ENCODE data around the gene UBE2S. TPM values are rescaled to one million over a fixed set of nuclear protein-coding genes. Genes with fewer than 3 reads are reported as not detected.

Gene UBE2S
- total and polyA plus RNA-seq, 2 of the 8 experiments (the other 6 are each of a cell fraction or from before 2014, with no cell fraction given) = 398 to 530 TPM

DNA sequence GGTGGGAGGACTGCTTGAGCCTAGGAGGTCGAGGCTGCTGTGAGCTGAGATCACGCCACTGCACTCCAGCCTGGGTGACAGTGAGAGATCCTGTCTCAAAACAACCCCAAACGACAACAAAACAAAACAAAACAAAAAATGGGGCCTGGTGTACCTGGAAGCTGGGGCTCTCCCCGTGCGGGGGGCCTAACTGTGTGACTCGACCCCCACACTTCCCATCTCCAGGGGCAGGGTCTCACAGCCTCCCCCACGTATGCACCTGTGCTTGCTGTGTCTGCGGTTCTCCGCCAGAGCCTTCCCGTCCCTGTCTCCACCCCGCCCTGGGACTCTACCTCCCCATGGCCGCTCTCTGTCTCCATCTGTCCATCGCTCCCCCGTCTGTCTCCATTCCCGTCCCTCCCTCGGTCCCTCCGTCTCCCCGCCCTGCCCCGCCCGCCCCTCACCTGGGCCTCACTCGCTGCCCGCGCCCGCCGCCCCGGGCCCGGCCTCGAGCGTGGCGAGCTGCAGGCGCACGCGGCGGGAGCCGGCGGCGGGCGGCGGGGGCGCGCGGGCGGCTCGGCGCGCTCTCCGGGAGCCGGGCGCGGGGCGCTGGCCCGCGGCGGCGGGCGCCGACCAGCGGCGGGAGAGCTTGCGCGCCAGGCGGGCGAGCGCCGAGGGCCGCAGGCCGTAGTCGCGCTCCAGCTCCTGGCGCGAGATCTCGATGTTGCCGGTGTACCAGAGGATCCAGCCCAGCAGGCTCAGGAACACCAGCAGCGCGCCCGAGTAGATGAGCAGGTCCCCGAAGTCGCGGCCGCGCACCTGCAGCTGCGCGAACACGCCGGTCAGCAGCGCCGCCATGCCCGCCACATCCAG is 24.1 kb downstream of the UBE2S start:
- Histone ChIP-seq H2BK20ac (ENCODE audit: low read length) (no peak overlapping the region), H3K27ac (ENCODE audit: low read depth, low read length) (no peak overlapping the region), H4K91ac (replicated peaks; ENCODE audit: insufficient read length, low read length) (peak overlapping the region; percentile 86), H2BK15ac (ENCODE audit: low read length) (peak overlapping the region; percentile 81; the same call in 1 of the 2 replicates), H2BK120ac (replicated peaks; ENCODE audit: low read depth, low read length) (no peak overlapping the region), H3K36me3 (ENCODE audit: control insufficient read depth in 2 of 4, insufficient read depth in 4 of 4, low read length in 3 of 4) (peaks cover 13 to 20% (median 16%) of the 10 kb centered on the region in 4 experiments), H3K23me2 (ENCODE audit: low read depth, low read length) (peaks cover 31% of the 10 kb centered on the region), H3K14ac (ENCODE audit: insufficient read length) (peak overlapping the region; percentile 99), H2AK5ac (ENCODE audit: low read depth, low read length) (no peak overlapping the region; the same call in 1 of the 2 replicates), H3K9ac (replicated peaks in 1 of 4; ENCODE audit: extremely low read depth in 1 of 4, low read depth in 3 of 4, low read length in 3 of 4) (peak overlapping the region; percentile 47 to 94 (median 54)), H3K18ac (ENCODE audit: extremely low read depth, low read length) (peak overlapping the region; percentile 88), H3K9me3 (ENCODE audit: insufficient read depth in 2 of 2, low read depth in 1 of 2, low read length in 1 of 2) (no peaks in the 10 kb centered on the region), H3K4me3 (ENCODE audit: extremely low read depth in 1 of 4, insufficient read depth in 2 of 4, low read depth in 3 of 4, low read length in 4 of 4) (peak overlapping the region; percentile 89 to 97 (median 94)), H3K27me3 (replicated peaks in 1 of 4; ENCODE audit: control insufficient read depth in 3 of 4, extremely low read depth in 1 of 4, insufficient read depth in 3 of 4, low read length in 3 of 4) (peaks cover 0 to 10% (median 4%) of the 10 kb centered on the region in 4 experiments; a peak in 4 of 7 replicates), H4K5ac (ENCODE audit: insufficient read length, low read depth, low read length) (peak overlapping the region; percentile 52), H3K79me2 (ENCODE audit: control insufficient read depth in 1 of 2, insufficient read depth in 2 of 2, low read length in 2 of 2) (peaks cover 17 to 26% of the 10 kb centered on the region in 2 experiments; a peak in 3 of 4 replicates), H2BK12ac (ENCODE audit: low read depth, low read length) (no peak overlapping the region), H3K4me1 (replicated peaks in 1 of 4; ENCODE audit: control insufficient read depth in 3 of 4, insufficient read depth in 4 of 4, low read length in 3 of 4) (peaks cover 0 to 37% (median 25%) of the 10 kb centered on the region in 4 experiments; a peak in 6 of 7 replicates), H3K4me2 (ENCODE audit: insufficient read depth in 1 of 2, low read depth in 2 of 2, low read length in 2 of 2) (peak overlapping the region; percentile 93 to 95), H2AFZ (ENCODE audit: low read length) (peak overlapping the region; percentile 91; the same call in 1 of the 2 replicates), H4K20me1 (replicated peaks in 1 of 2; ENCODE audit: control insufficient read depth in 1 of 2, insufficient read depth in 2 of 2, low read length in 2 of 2) (peaks cover 19 to 36% of the 10 kb centered on the region in 2 experiments), H4K8ac (ENCODE audit: extremely low read depth, insufficient read depth, low read length) (peak overlapping the region; percentile 92), H3K79me1 (ENCODE audit: low read depth, low read length) (peaks cover 23% of the 10 kb centered on the region), H2BK5ac (ENCODE audit: low read depth, low read length) (peak overlapping the region; percentile 80; the same call in 1 of the 2 replicates), H3K56ac (replicated peaks; ENCODE audit: insufficient read length, low read depth, low read length) (no peak overlapping the region), H3K23ac (ENCODE audit: insufficient read length) (no peak overlapping the region), H3K4ac (replicated peaks; ENCODE audit: insufficient read length, low read depth, low read length) (peak overlapping the region; percentile 91)
- WGBS, 2 experiments (ENCODE audit: extremely low coverage in 1 of 2, insufficient coverage in 1 of 2, insufficient read length in 1 of 2, insufficient replicate concordance in 2 of 2, low coverage in 1 of 2, low lambda C conversion rate in 2 of 2, missing lambda C conversion rate in 1 of 2) = 5% methylated on average over 47 of the region's 88 CpGs; no CpG with 5 or more reads in 1 of the 2 experiments
- CTCF ChIA-PET (ENCODE audit: partially characterized antibody) = interaction anchor here (0.9 to 3.2 kb wide), 21 partner anchors 10 to 503 kb away, joined by 3 to 37 read pairs (median 4); partner anchors contain the start of gene UBE2S
- POLR2A ChIA-PET (ENCODE audit: partially characterized antibody) = interaction anchor here (0.5 to 26.7 kb wide), 32 partner anchors 8 to 296 kb away, joined by 3 to 874 read pairs (median 5); partner anchors contain the start of genes COX6B2, FIZ1, IL11 and KMT5C
- DNase-seq (ENCODE audit: low read depth in 1 of 2, low spot score in 2 of 2) (peak in 1 of 2 experiments; percentile 72), FAIRE-seq (no peak)
- TF ChIP-seq BACH1 (IDR thresholded peaks at IDR 0.05; ENCODE audit: low read length) = no peak; the same call in 1 of the 2 replicates
- TF ChIP-seq GABPA (IDR thresholded peaks at IDR 0.05; ENCODE audit: borderline replicate concordance, insufficient read depth, low read length) = no peak
- TF ChIP-seq CREB1 (IDR thresholded peaks at IDR 0.05) = peak; percentile 21; the same call in 1 of the 2 replicates
- TF ChIP-seq RAD21 (IDR thresholded peaks at IDR 0.05 in 1 of 2, conservative IDR thresholded peaks at IDR 0.05 in 1 of 2; ENCODE audit: low read depth in 2 of 2, low read length in 2 of 2) = peak in 1 of 2 experiments; percentile 34; a peak in 2 of 4 replicates
- TF ChIP-seq, protein P1, sequence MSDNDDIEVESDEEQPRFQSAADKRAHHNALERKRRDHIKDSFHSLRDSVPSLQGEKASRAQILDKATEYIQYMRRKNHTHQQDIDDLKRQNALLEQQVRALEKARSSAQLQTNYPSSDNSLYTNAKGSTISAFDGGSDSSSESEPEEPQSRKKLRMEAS (IDR thresholded peaks at IDR 0.05) = peak; percentile 52; the same call in 1 of the 2 replicates
- peak in 1 of 2 experiments; percentile 26; a peak in 1 of 3 replicates for TF ChIP-seq POLR2A (IDR thresholded peaks at IDR 0.05; ENCODE audit: control extremely low read depth in 1 of 2, low read depth in 2 of 2, low read length in 2 of 2)
- TF ChIP-seq SUZ12 (IDR thresholded peaks at IDR 0.05; ENCODE audit: low read length) = no peak
- TF ChIP-seq CHD2 (IDR thresholded peaks at IDR 0.05; ENCODE audit: low read length) = peak; percentile 48

All from H1 (cell line).